ENCODE results near the gene TTC23L.
A peak's percentile ranks its signal among the peaks of the same experiment; 100 is the strongest.

Gene TTC23L

DNA sequence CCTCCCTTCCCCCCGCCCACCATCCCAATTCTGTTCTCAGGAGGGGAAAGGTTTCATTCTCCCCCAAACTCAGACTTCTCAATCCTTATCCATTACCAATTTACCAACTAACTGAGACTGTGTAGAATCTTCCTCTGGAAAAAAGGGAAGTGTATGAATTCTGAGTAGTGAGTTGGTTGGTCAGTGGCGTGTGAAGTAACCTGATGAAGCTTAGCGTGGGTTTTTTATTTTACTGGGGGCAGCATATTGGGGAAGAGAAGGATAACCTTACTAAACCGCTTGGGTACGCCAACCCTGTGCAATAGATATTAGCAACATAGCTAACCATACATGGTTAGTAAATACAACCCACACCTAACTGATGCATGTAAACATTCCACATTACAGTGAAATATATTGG lies 89.3 kb downstream of the TTC23L start:
- H3K4me1 ChIP-seq (ENCODE audit: insufficient read depth, low read length): peaks cover 6% of the 10 kb centered on the region; the same call in 1 of the 2 replicates
- no peaks in the 10 kb centered on the region for H3K9me3 ChIP-seq (ENCODE audit: control insufficient read depth, insufficient read depth, low read length)
- H3K36me3 ChIP-seq (ENCODE audit: insufficient read depth, low read length): peaks cover 10% of the 10 kb centered on the region; the same call in 1 of the 2 replicates
- H3K9ac ChIP-seq (ENCODE audit: low read depth, low read length): no peak overlapping the region

DNA sequence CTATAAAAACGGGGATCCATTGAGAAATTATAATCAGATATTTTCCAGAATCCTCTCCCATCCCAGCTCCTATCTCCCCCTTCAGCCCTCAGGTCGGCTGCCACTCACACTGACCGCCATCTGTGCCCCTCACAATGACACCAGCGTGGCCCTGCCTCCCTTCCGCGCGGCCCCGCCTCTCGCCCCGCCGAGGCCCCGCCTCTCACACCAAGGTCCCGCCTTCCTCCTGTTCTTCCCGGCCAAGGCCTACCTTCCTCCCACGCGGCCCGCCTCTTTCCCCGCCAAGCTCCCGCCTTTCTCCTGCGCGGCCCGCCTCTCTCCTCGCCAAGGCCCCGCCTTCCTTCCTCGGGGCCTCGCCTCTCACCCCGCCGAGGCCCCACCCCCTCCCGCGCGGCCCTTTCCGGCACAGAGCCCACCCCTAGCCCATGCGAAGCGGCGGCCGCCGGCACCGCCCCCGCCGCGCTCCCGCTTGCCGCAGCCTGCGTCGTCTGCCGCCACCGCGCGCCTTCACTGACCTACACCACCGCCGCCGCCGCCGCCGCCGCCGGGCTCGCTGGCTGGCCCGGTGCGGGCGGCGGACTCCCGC lies 90.3 kb downstream of the TTC23L start, which contains the start of gene DNAJC21:
TSS of gene DNAJC21 (plus strand) at position 426 of the 586 bp plus-strand sequence. CDS start 261 bp downstream, outside the sequence.
- peak within 1 kb of the TSS; percentile 87 for H3K9ac ChIP-seq (ENCODE audit: low read depth, low read length)
- H3K9me3 ChIP-seq (ENCODE audit: control insufficient read depth, insufficient read depth, low read length): no peaks in the 10 kb centered on the region
- peaks cover 7% of the 10 kb centered on the region; the same call in 1 of the 2 replicates for H3K36me3 ChIP-seq (ENCODE audit: insufficient read depth, low read length)
- H3K4me1 ChIP-seq (ENCODE audit: insufficient read depth, low read length): peaks cover 6% of the 10 kb centered on the region; the same call in 1 of the 2 replicates

DNA sequence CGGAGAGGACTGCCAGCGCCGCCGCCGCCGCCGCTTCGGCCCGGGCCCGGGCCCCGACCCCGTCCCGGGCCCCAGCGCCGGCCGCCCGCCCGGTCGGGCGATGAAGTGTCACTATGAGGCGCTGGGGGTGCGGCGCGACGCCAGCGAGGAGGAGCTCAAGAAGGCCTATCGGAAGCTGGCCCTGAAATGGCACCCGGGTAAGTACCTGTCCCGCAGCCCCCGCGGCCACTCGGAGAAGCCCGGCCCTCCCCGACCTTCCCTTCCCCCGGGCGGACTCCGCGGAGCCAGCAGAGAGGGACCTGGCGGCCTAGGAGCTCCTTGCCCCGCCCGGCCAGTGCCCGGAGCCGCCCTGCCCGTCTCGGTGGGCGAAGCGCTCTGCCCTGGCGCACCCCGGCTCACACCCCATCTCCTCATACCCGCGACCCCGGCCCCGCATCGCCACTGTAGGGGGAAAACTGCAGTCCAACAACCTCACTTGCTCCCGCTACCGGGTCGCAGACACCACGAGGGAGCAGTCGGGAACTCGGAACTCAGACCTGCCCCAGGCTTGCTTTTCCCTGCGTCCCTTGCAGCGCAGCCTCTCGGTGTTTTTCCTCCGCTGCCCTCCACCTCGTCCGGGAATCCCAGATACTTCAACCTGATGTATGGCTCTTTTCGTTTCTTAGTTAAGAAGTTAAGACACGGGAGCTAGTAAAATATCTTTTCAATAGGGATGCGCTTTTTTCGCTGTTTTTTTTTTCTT lies 90.9 kb downstream of the TTC23L start:
- peak overlapping the region; percentile 87 for H3K9ac ChIP-seq (ENCODE audit: low read depth, low read length)
- peaks cover 6% of the 10 kb centered on the region; the same call in 1 of the 2 replicates for H3K4me1 ChIP-seq (ENCODE audit: insufficient read depth, low read length)
- no peaks in the 10 kb centered on the region for H3K9me3 ChIP-seq (ENCODE audit: control insufficient read depth, insufficient read depth, low read length)
- H3K36me3 ChIP-seq (ENCODE audit: insufficient read depth, low read length): peaks cover 3% of the 10 kb centered on the region; the same call in 1 of the 2 replicates

DNA sequence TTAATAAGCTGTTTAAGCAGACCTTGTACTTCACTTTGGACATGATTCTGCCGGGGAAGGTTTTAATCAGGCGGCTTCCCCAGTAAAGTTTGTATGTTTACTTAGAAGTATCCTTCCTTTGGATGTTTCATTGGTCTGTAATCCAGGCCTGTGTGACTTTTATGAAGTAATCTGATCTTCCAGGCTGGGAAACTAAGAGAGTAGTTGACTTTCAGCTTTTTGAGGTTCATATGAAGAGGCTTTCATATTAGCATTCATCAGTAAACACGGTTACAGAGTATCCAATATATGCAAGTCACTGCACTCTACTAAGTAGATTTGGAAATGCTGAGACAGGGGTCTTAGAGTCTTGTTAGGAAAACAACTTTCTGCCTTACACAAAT lies 91.5 kb downstream of the TTC23L start:
- peak overlapping the region; percentile 87 for H3K9ac ChIP-seq (ENCODE audit: low read depth, low read length)
- H3K36me3 ChIP-seq (ENCODE audit: insufficient read depth, low read length): peaks cover 3% of the 10 kb centered on the region; the same call in 1 of the 2 replicates
- peaks cover 6% of the 10 kb centered on the region; the same call in 1 of the 2 replicates for H3K4me1 ChIP-seq (ENCODE audit: insufficient read depth, low read length)
- H3K9me3 ChIP-seq (ENCODE audit: control insufficient read depth, insufficient read depth, low read length): no peaks in the 10 kb centered on the region

DNA sequence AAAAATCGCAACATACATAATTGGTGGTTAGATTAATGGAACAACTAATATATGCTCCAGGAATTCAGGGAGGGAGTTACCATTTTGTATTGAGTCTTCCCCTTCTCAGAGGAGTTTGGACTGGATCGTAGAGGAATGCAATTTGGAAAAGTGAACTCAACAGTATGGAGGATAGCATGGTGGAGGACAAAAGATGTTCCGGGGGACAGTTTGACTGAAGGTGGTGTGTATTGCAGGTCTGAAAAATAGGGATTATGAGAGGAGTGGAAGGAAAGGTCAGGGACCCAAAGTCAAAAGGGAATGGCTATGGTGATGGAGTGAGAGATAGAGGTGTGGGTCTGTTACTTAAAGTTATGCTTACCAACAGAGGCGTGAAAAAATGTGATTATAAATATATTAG lies 91.9 kb downstream of the TTC23L start:
- Histone ChIP-seq H3K9me3 (ENCODE audit: control insufficient read depth, insufficient read depth, low read length) (no peaks in the 10 kb centered on the region), H3K36me3 (ENCODE audit: insufficient read depth, low read length) (peaks cover 5% of the 10 kb centered on the region; the same call in 1 of the 2 replicates), H3K4me1 (ENCODE audit: insufficient read depth, low read length) (peaks cover 6% of the 10 kb centered on the region; the same call in 1 of the 2 replicates), H3K9ac (ENCODE audit: low read depth, low read length) (peak overlapping the region; percentile 87)

DNA sequence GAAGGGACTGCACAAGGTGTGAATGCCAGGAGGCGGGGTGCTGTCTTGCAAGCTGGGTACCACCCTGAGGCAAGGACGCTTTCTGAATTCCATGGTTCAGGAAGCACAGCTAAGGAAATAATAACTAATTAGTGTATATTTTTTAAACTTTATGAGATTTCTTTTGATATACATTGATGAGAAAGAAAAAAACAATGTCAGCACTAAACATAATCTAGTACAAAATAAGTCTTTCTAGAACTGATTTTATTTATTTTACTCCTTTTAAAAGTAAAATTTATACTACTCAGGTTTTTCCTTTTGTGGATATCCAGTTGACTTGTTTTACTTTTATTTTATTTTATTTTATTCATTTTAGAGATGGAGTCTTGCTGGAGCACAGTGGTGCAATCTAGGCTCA lies 94.0 kb downstream of the TTC23L start:
- Histone ChIP-seq H3K9ac (ENCODE audit: low read depth, low read length) (no peak overlapping the region), H3K36me3 (ENCODE audit: insufficient read depth, low read length) (peaks cover 13% of the 10 kb centered on the region; the same call in 1 of the 2 replicates), H3K4me1 (ENCODE audit: insufficient read depth, low read length) (peaks cover 6% of the 10 kb centered on the region; the same call in 1 of the 2 replicates), H3K9me3 (ENCODE audit: control insufficient read depth, insufficient read depth, low read length) (no peaks in the 10 kb centered on the region)

DNA sequence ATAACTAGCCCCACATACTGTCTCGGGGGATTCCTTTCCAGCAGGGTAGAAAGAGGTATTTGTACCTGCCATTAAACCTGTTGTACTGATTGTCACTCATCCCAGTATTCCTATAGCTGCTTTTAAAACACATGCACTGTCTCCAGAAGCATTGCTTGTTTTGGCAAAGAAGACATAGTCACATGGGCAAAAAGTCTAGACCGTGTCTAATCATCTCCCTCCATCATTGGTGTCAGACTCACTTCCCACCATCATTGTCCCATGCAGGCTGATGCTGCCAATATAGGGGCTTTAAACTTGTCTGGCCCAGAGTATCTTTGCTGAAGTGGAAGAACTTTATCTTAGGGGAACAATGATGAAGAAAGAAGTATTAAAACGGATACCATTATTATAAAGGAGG lies 103.0 kb downstream of the TTC23L start:
- H3K36me3 ChIP-seq (ENCODE audit: insufficient read depth, low read length): peaks cover 23% of the 10 kb centered on the region
- no peak overlapping the region for H3K9ac ChIP-seq (ENCODE audit: low read depth, low read length)
- H3K9me3 ChIP-seq (ENCODE audit: control insufficient read depth, insufficient read depth, low read length): no peaks in the 10 kb centered on the region
- no peaks in the 10 kb centered on the region for H3K4me1 ChIP-seq (ENCODE audit: insufficient read depth, low read length)

DNA sequence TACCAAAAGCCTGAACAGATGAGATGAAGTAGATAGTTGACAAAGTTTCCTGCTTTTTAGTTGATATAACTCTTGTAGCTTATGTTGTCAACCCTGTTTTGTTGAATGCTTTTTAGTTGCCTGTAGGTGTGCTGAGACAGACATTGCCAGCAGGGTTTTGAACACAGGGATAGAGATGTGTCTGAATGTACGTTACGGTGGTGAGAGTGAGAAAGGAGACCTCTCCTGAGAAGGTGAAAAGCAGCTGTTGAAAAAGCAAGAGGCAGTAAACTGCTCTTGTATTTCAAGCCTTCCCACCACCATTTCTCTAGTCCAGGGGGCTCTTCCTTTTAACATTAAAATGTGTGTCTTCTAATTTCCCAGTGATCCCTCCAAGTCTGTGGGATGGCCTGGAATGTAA lies 105.1 kb downstream of the TTC23L start:
- no peaks in the 10 kb centered on the region for H3K4me1 ChIP-seq (ENCODE audit: insufficient read depth, low read length)
- peaks cover 17% of the 10 kb centered on the region for H3K36me3 ChIP-seq (ENCODE audit: insufficient read depth, low read length)
- H3K9me3 ChIP-seq (ENCODE audit: control insufficient read depth, insufficient read depth, low read length): no peaks in the 10 kb centered on the region
- no peak overlapping the region for H3K9ac ChIP-seq (ENCODE audit: low read depth, low read length)

DNA sequence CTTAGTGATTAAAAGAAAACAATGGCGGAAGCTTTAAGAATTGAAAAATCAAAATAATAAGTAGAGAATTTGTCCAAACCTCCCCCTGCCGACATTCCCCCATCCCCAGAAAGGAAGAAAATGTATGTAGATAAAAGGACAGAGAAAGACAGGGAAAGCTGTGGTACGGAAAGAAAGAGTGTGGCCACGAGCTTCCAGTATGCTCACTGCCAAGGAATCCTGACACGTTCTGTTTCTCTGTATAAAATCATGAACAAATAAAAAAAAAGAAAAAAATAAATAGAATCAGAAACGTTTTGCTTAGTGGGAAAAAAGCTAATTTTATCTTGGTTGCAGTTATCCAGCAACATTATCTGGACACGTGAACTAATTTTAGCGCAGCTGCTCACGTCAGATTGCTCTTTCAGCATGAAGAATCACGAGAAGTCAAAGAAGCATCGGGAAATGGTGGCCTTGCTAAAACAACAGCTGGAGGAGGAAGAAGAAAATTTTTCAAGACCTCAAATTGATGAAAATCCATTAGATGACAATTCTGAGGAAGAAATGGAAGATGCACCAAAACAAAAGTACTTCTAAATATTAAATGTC lies 105.6 kb downstream of the TTC23L start:
- H3K36me3 ChIP-seq (ENCODE audit: insufficient read depth, low read length): peaks cover 17% of the 10 kb centered on the region
- no peaks in the 10 kb centered on the region for H3K9me3 ChIP-seq (ENCODE audit: control insufficient read depth, insufficient read depth, low read length)
- no peaks in the 10 kb centered on the region for H3K4me1 ChIP-seq (ENCODE audit: insufficient read depth, low read length)
- no peak overlapping the region for H3K9ac ChIP-seq (ENCODE audit: low read depth, low read length)
